ENCODE results near the gene PTGDS.

The PTGDS gene

GRCh38 chr9:136977223-136977622 is at the start of gene PTGDS:
PTGDS (plus strand) TSS chr9:136977504; CDS start chr9:136977579, 75 bp downstream.
- FAIRE-seq: no peak

GRCh38 chr9:136928591-136928990 is 48.7 kb upstream of the PTGDS start:
- no peak for FAIRE-seq

- no peak for FAIRE-seq
These were observed 47.3 kb upstream of the PTGDS start for GRCh38 chr9:136930014-136930413.

- no peak for FAIRE-seq
These were observed 45.6 kb upstream of the PTGDS start for GRCh38 chr9:136931611-136932130.

- FAIRE-seq: no peak
These were observed 43.0 kb upstream of the PTGDS start for GRCh38 chr9:136934277-136934676.

GRCh38 chr9:136935651-136936050 is 41.7 kb upstream of the PTGDS start:
- FAIRE-seq: no peak

- no peak for FAIRE-seq
These were observed 40.6 kb upstream of the PTGDS start for GRCh38 chr9:136936645-136937170.

GRCh38 chr9:136937186-136938001 is 39.9 kb upstream of the PTGDS start:
- FAIRE-seq: no peak

- FAIRE-seq: no peak
These were observed 37.8 kb upstream of the PTGDS start for GRCh38 chr9:136939431-136939995.

- no peak for FAIRE-seq
These were observed 37.2 kb upstream of the PTGDS start for GRCh38 chr9:136939996-136940525.

GRCh38 chr9:136940526-136941230 is 36.6 kb upstream of the PTGDS start:
- FAIRE-seq: no peak

- FAIRE-seq: no peak
These were observed 35.8 kb upstream of the PTGDS start for GRCh38 chr9:136941231-136942111.

GRCh38 chr9:136942112-136942880 is 35.0 kb upstream of the PTGDS start:
- FAIRE-seq: no peak

GRCh38 chr9:136942881-136943230 is 34.4 kb upstream of the PTGDS start:
- no peak for FAIRE-seq

GRCh38 chr9:136943291-136944211 is 33.8 kb upstream of the PTGDS start:
- FAIRE-seq: no peak

- FAIRE-seq: no peak
These were observed 33.1 kb upstream of the PTGDS start for GRCh38 chr9:136944212-136944518.

GRCh38 chr9:136944519-136945332 is 32.6 kb upstream of the PTGDS start, which contains the start of the genes C8G and FBXW5:
C8G (plus strand) TSS chr9:136945243; CDS start chr9:136945321, 78 bp downstream.
FBXW5 (minus strand) TSS chr9:136944738; CDS start chr9:136944083, 655 bp downstream.
- FAIRE-seq: no peak

- FAIRE-seq: no peak
These were observed 31.7 kb upstream of the PTGDS start for GRCh38 chr9:136945333-136946227.

All from TTC549 (cell line).